Neuronal stem cell (in vitro differentiated cells): ENCODE data around the gene PIK3R5.

Source experiments
- DNase-seq: peaks from one replicate; pipeline ENCODE4 v3.0.0-alpha.2; 2013; ENCODE audit warnings: low spot score
- H2AFZ ChIP-seq: one replicate; pipeline ENCODE4 v1.6.1; 2013; ENCODE audit warnings: mild to moderate bottlenecking, low read length, inconsistent platforms
- H2AK5ac ChIP-seq: 2 replicates; pipeline ENCODE4 v1.6.1; 2013; ENCODE audit warnings: low read depth, mild to moderate bottlenecking, inconsistent platforms, low read length, moderate library complexity, mixed read lengths
- H2BK120ac ChIP-seq: 2 replicates; pipeline ENCODE4 v1.6.1; 2013; ENCODE audit warnings: low read depth, mild to moderate bottlenecking, inconsistent platforms, low read length, moderate library complexity, mixed read lengths
- H2BK12ac ChIP-seq: one replicate; pipeline ENCODE4 v1.6.1; 2013; ENCODE audit warnings: low read length, inconsistent platforms
- H2BK15ac ChIP-seq: 2 replicates; pipeline ENCODE4 v1.6.1; 2013; ENCODE audit warnings: mild to moderate bottlenecking, low read length, inconsistent platforms, mixed read lengths
- H2BK5ac ChIP-seq: one replicate; pipeline ENCODE4 v1.6.1; 2013; ENCODE audit warnings: inconsistent platforms, mild to moderate bottlenecking, low read length, moderate library complexity
- H3K14ac ChIP-seq: one replicate; pipeline ENCODE4 v1.6.1; 2013; ENCODE audit warnings: low read length, inconsistent platforms
- H3K18ac ChIP-seq: 2 replicates; pipeline ENCODE4 v1.6.1; 2013; ENCODE audit warnings: low read length, inconsistent platforms
- H3K23ac ChIP-seq: 2 replicates; pipeline ENCODE4 v1.6.1; 2013; ENCODE audit warnings: low read depth, mild to moderate bottlenecking, mixed read lengths, low read length, inconsistent platforms; ENCODE audit not compliant: poor library complexity
- H3K27ac ChIP-seq: replicated peaks from 3 replicates; pipeline ENCODE4 v1.5.1; 2013; ENCODE audit warnings: low read length, inconsistent platforms
- H3K27me3 ChIP-seq, 3 experiments: 2 replicates each; pipeline ENCODE4 v1.6.1; 2013; ENCODE audit warnings: low read length in 3 of 3, mild to moderate bottlenecking in 2 of 3, inconsistent platforms in 1 of 3, low read depth in 1 of 3, mixed read lengths in 1 of 3, moderate library complexity in 1 of 3; ENCODE audit not compliant: control insufficient read depth in 3 of 3, insufficient read depth in 3 of 3
- H3K36me3 ChIP-seq, 2 donors: replicated peaks in 1 of 2; 2 replicates each; pipeline ENCODE4 v1.6.1; 2013; ENCODE audit warnings: low read length in 2 of 2; ENCODE audit not compliant: control insufficient read depth in 2 of 2, insufficient read depth in 2 of 2
- H3K4ac ChIP-seq: 2 replicates; pipeline ENCODE4 v1.6.1; 2013; ENCODE audit warnings: inconsistent platforms, mild to moderate bottlenecking, low read length, moderate library complexity
- H3K4me1 ChIP-seq, 2 donors: 1 replicate in 1 of 2; 2 replicates in 1 of 2; pipeline ENCODE4 v1.6.1; 2013; ENCODE audit warnings: low read length in 2 of 2, low read depth in 1 of 2; ENCODE audit not compliant: control insufficient read depth in 2 of 2, insufficient read depth in 1 of 2
- H3K4me2 ChIP-seq: one replicate; pipeline ENCODE4 v1.6.1; 2013; ENCODE audit warnings: mild to moderate bottlenecking, low read length, inconsistent platforms; ENCODE audit not compliant: insufficient read depth, poor library complexity, severe bottlenecking
- H3K4me3 ChIP-seq, 2 donors: 2 replicates each; pipeline ENCODE4 v1.5.1; 2013; ENCODE audit warnings: low read length in 2 of 2, mild to moderate bottlenecking in 2 of 2, inconsistent platforms in 1 of 2, moderate library complexity in 1 of 2
- H3K79me1 ChIP-seq: one replicate; pipeline ENCODE4 v1.6.1; 2013; ENCODE audit warnings: low read depth, mild to moderate bottlenecking, inconsistent platforms, low read length, moderate library complexity
- H3K9ac ChIP-seq: one replicate; pipeline ENCODE4 v1.6.1; 2013; ENCODE audit warnings: mild to moderate bottlenecking, low read depth, low read length, inconsistent platforms; ENCODE audit not compliant: poor library complexity
- H3K9me3 ChIP-seq, 2 donors: replicated peaks in 1 of 2; 2 replicates each; pipeline versions ENCODE3 to v1.6.1; 2013; ENCODE audit warnings: low read length in 2 of 2, mild to moderate bottlenecking in 2 of 2, inconsistent platforms in 1 of 2, low read depth in 1 of 2, mixed read lengths in 1 of 2, moderate library complexity in 1 of 2; ENCODE audit not compliant: control insufficient read depth in 2 of 2, insufficient read depth in 1 of 2
- H4K8ac ChIP-seq: one replicate; pipeline ENCODE4 v1.6.1; 2013; ENCODE audit warnings: low read depth, mild to moderate bottlenecking, inconsistent platforms, low read length, moderate library complexity
- H4K91ac ChIP-seq: one replicate; pipeline ENCODE4 v1.6.1; 2013; ENCODE audit warnings: low read length, low read depth, mild to moderate bottlenecking, inconsistent platforms; ENCODE audit not compliant: poor library complexity
- WGBS, 2 donors: extraction: QIAGEN DNeasy Blood & Tissue Kit; methylation state at CpG; one replicate each; pipeline ENCODE4 v1.1.7; 2013; ENCODE audit warnings: missing lambda C conversion rate in 2 of 2, mixed read lengths in 1 of 2; ENCODE audit not compliant: insufficient read length in 2 of 2, insufficient replicate concordance in 1 of 2; ENCODE audit errors: extremely low coverage in 2 of 2; 5-methylcytosine and 5-hydroxymethylcytosine counted together

The PIK3R5 gene

GRCh38 chr17:8865385-8865784, 100.1 kb downstream of the PIK3R5 start:
- no peak overlapping the region for H3K4ac ChIP-seq
- no peak overlapping the region for H2BK120ac ChIP-seq
- no peak overlapping the region for H4K8ac ChIP-seq
- H3K23ac ChIP-seq: no peak overlapping the region
- H3K9ac ChIP-seq: no peak overlapping the region
- H2AFZ ChIP-seq: no peak overlapping the region
- H3K36me3 ChIP-seq: no peaks in the 10 kb centered on the region
- H2AK5ac ChIP-seq: peak overlapping the region; percentile 57
- DNase-seq: no peak
- no peak overlapping the region for H3K14ac ChIP-seq
- peak overlapping the region; percentile 85 for H3K18ac ChIP-seq
- H3K27ac ChIP-seq: no peak overlapping the region
- H2BK5ac ChIP-seq: no peak overlapping the region
- no peak overlapping the region for H3K4me3 ChIP-seq
- peak overlapping the region; percentile 62 for H2BK15ac ChIP-seq
- no CpG with 5 or more reads among the region's 6 CpGs for WGBS, 2 donors
- H3K4me1 ChIP-seq: peaks cover 0 to 2% of the 10 kb centered on the region in 2 donors
- H4K91ac ChIP-seq: no peak overlapping the region
- no peak overlapping the region for H3K4me2 ChIP-seq
- peaks cover 0 to 16% (median 0%) of the 10 kb centered on the region in 3 experiments for H3K27me3 ChIP-seq
- H3K9me3 ChIP-seq: peaks cover 0 to 2% of the 10 kb centered on the region in 2 donors
- H2BK12ac ChIP-seq: no peak overlapping the region
- H3K79me1 ChIP-seq: no peaks in the 10 kb centered on the region

- Histone ChIP-seq H3K4me3 (no peak overlapping the region), H3K4ac (no peak overlapping the region), H2BK15ac (no peak overlapping the region), H3K27me3 (peaks cover 0 to 6% (median 0%) of the 10 kb centered on the region in 3 experiments), H3K27ac (no peak overlapping the region), H3K4me2 (no peak overlapping the region), H2AK5ac (no peak overlapping the region), H2BK120ac (no peak overlapping the region), H3K36me3 (no peaks in the 10 kb centered on the region), H2BK12ac (no peak overlapping the region), H4K8ac (no peak overlapping the region), H3K79me1 (no peaks in the 10 kb centered on the region), H3K18ac (no peak overlapping the region), H3K9me3 (peaks cover 0 to 2% of the 10 kb centered on the region in 2 donors), H3K14ac (no peak overlapping the region), H3K4me1 (peaks cover 10 to 14% of the 10 kb centered on the region in 2 donors), H4K91ac (no peak overlapping the region), H3K9ac (no peak overlapping the region), H3K23ac (no peak overlapping the region), H2BK5ac (no peak overlapping the region), H2AFZ (no peak overlapping the region)
- DNase-seq: no peak
- WGBS, 2 donors: no CpG with 5 or more reads among the region's 9 CpGs
Measured at GRCh38 chr17:8862213-8863056, 103.1 kb downstream of the PIK3R5 start.

- Histone ChIP-seq H3K4me2 (no peak overlapping the region), H3K9ac (no peak overlapping the region), H2BK120ac (no peak overlapping the region), H3K23ac (no peak overlapping the region), H4K91ac (no peak overlapping the region), H3K14ac (no peak overlapping the region), H3K4me3 (no peak overlapping the region), H2AK5ac (no peak overlapping the region), H2BK15ac (no peak overlapping the region), H2BK12ac (no peak overlapping the region), H3K27ac (no peak overlapping the region), H2AFZ (no peak overlapping the region), H3K27me3 (peaks cover 0 to 6% (median 0%) of the 10 kb centered on the region in 3 experiments), H4K8ac (no peak overlapping the region), H3K79me1 (no peaks in the 10 kb centered on the region), H2BK5ac (no peak overlapping the region), H3K4me1 (peaks cover 14 to 16% of the 10 kb centered on the region in 2 donors), H3K4ac (no peak overlapping the region), H3K9me3 (peaks cover 0 to 2% of the 10 kb centered on the region in 2 donors), H3K18ac (no peak overlapping the region), H3K36me3 (no peaks in the 10 kb centered on the region)
- no CpG with 5 or more reads among the region's 7 CpGs for WGBS, 2 donors
- DNase-seq: no peak
Measured at GRCh38 chr17:8861495-8862181, 103.9 kb downstream of the PIK3R5 start.

- peaks cover 14 to 16% of the 10 kb centered on the region in 2 donors for H3K4me1 ChIP-seq
- no peak overlapping the region for H3K4me2 ChIP-seq
- no peak overlapping the region for H3K23ac ChIP-seq
- peaks cover 0 to 6% (median 0%) of the 10 kb centered on the region in 3 experiments for H3K27me3 ChIP-seq
- no peak overlapping the region for H4K91ac ChIP-seq
- no peak overlapping the region for H4K8ac ChIP-seq
- H3K36me3 ChIP-seq: no peaks in the 10 kb centered on the region
- H2BK12ac ChIP-seq: no peak overlapping the region
- H2BK5ac ChIP-seq: no peak overlapping the region
- H2AFZ ChIP-seq: peak overlapping the region; percentile 72
- no peak overlapping the region for H2BK15ac ChIP-seq
- no peak overlapping the region for H3K14ac ChIP-seq
- peaks cover 0 to 2% of the 10 kb centered on the region in 2 donors for H3K9me3 ChIP-seq
- no peak overlapping the region for H3K4ac ChIP-seq
- no peak overlapping the region for H3K27ac ChIP-seq
- WGBS, 2 donors: no CpG with 5 or more reads among the region's 14 CpGs
- H2BK120ac ChIP-seq: no peak overlapping the region
- H2AK5ac ChIP-seq: no peak overlapping the region
- H3K18ac ChIP-seq: peak overlapping the region; percentile 76
- no peaks in the 10 kb centered on the region for H3K79me1 ChIP-seq
- no peak for DNase-seq
- no peak overlapping the region for H3K4me3 ChIP-seq
- H3K9ac ChIP-seq: no peak overlapping the region
Measured at GRCh38 chr17:8859804-8860430, 105.6 kb downstream of the PIK3R5 start.
